GM12875 (cell line): Measurements from ENCODE around the gene MRPL19.

ENCODE experiments used
- H3K4me3 ChIP-seq: one replicate; pipeline ENCODE4 v1.5.1; 2011; ENCODE audit warnings: low read depth, low read length, control low read depth
- CTCF ChIP-seq: IDR thresholded peaks from 2 replicates; pipeline ENCODE4 v1.5.1; 2011; ENCODE audit warnings: low read depth, mild to moderate bottlenecking, control low read depth, inconsistent platforms, low read length, moderate library complexity, borderline replicate concordance; ENCODE audit not compliant: insufficient read depth

Gene MRPL19

GRCh38 chr2:75604484-75604883 is 42.1 kb upstream of the MRPL19 start:
- no peak overlapping the region for H3K4me3 ChIP-seq
- no peak for TF ChIP-seq CTCF

GRCh38 chr2:75605770-75606529 is 40.6 kb upstream of the MRPL19 start:
- no peak for TF ChIP-seq CTCF
- no peak overlapping the region for H3K4me3 ChIP-seq

- no peak for TF ChIP-seq CTCF
- no peak overlapping the region for H3K4me3 ChIP-seq
Observed at GRCh38 chr2:75606761-75607399, 39.7 kb upstream of the MRPL19 start.

- TF ChIP-seq CTCF = no peak
- no peak overlapping the region for H3K4me3 ChIP-seq
Observed at GRCh38 chr2:75607400-75607798, 39.2 kb upstream of the MRPL19 start.

- TF ChIP-seq CTCF = no peak
- no peak overlapping the region for H3K4me3 ChIP-seq
Observed at GRCh38 chr2:75607988-75608683, 38.4 kb upstream of the MRPL19 start.

GRCh38 chr2:75608684-75609333 is 37.8 kb upstream of the MRPL19 start:
- H3K4me3 ChIP-seq = no peak overlapping the region
- peak; percentile 99 for TF ChIP-seq CTCF

- H3K4me3 ChIP-seq = no peak overlapping the region
- no peak for TF ChIP-seq CTCF
Observed at GRCh38 chr2:75609334-75609689, 37.3 kb upstream of the MRPL19 start.
